Right ventricle myocardium superior (tissue), 1 donor: ENCODE data around the gene KLHL33. TPM values are rescaled to one million over a fixed set of nuclear protein-coding genes. Genes with fewer than 3 reads are reported as not detected.
"Not testable (repeated sequence)": the region's sequence is repeated elsewhere in the genome, so short reads cannot be mapped to it uniquely, and the experiment has no call there.

Source experiments
- ATAC-seq: fragments of 200-7000 bp; cut with Tn5 transposase; one replicate; pipeline ENCODE4 v1.9.1; 2020; ENCODE audit warnings: mild to moderate bottlenecking; ENCODE audit not compliant: poor library complexity
- DNase-seq: peaks from one replicate; pipeline ENCODE4 v3.0.0-alpha.2; 2020
- intact Hi-C: fragments of 100-400 bp; cut with DNase I; formaldehyde crosslinking; loops from one replicate; pipeline ENCODE4 v1.11.2; 2022
- total RNA-seq: library from RNA; stranded (reverse); fragmentation: NEBNext Ultra II Directional; extraction: Animal tissue kit (Norgen Biotek cat#: 25700); gene quantifications from one replicate; pipeline ENCODE4 v1.2.1, GENCODE V29; 2021
- donor health status: DM: no; HTN: yes; CAD: no; lungs with severe emphysema.

KLHL33 gene
- total RNA-seq, 1 donor from 2014 or later = 0.70 TPM

DNA sequence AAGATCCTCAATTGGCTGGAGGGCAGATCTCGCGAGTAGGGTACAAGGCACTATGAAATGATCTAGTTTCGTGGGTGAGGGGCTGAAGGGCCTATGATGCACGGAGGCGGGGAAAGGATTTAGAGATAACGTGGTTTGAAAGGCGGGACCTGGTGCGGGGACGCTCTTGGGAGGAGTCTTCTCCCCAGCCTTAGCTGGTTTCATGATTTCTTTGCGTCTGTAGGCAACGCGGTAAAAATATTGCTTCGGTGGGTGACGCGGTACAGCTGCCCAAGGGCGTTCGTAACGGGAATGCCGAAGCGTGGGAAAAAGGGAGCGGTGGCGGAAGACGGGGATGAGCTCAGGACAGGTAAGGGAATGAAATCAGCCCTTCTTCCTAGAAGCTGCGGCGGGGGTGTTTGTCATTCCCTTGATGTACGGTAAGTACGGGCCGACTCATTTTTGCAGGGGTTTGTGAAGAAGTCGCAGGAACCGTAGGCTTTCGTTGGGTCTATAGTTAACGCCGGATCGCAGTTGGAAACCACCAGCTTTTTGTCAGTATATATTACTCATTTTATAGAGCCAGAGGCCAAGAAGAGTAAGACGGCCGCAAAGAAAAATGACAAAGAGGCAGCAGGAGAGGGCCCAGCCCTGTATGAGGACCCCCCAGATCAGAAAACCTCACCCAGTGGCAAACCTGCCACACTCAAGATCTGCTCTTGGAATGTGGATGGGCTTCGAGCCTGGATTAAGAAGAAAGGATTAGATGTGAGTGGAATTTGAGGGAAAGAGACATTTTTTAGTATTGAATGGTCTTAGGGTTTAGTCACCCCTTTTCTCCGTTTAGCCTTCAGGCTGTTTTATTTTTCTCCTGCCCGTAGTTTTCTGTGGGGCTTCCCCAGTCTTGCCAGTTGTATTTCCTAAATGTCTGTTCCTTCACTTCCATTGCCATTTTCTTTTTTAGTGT lies 19.7 kb upstream of the KLHL33 start:
- DNase-seq (peak; percentile 58), ATAC-seq (peak; percentile 55)
- intact Hi-C loops = loop anchor here (5.0 to 10.0 kb wide), 2 partner anchors 38 to 111 kb away; partner anchors contain the start of gene PARP2

- ATAC-seq = peak; percentile 96
- intact Hi-C loops = loop anchor here (5.0 to 10.0 kb wide), 2 partner anchors 37 to 110 kb away; partner anchors contain the start of gene PARP2
- peak; percentile 99 for DNase-seq
Observed at GRCh38 chr14:20454516-20455354, 18.8 kb upstream of the KLHL33 start, which contains the start of the genes APEX1 and OSGEP. TSS of gene APEX1 (plus strand) at chr14:20455226. CDS start at chr14:20455646, 420 bp downstream. TSS of gene OSGEP (minus strand) at chr14:20454812. CDS start at chr14:20454683, 129 bp downstream.

GRCh38 chr14:20452831-20453230 lies 16.9 kb upstream of the KLHL33 start:
- DNase-seq, ATAC-seq: not testable (repeated sequence)
- intact Hi-C loops = loop anchor here (10.0 kb wide), 1 partner anchor 108 kb away; the partner anchor contains the start of gene PARP2

DNA sequence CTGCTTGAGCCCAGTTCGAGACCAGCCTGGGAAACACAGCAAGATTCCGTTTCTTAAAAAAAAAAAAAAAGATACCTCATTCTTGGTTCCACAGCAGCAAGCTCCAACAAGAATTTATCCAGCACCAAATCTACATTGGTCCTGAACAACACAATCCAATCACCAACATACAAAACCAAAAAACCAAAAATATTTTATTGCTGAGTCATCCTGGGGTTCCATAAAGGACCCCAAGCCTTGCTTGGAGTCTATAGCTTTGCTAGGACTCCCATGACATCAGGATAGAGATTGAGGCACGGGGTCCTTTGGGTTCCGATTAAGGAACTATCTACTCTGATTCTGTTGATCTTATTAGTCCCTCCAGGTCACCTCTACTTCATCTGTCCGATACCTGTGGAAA lies 10.9 kb upstream of the KLHL33 start:
- ATAC-seq = no peak
- intact Hi-C loops = no loop called here

DNA sequence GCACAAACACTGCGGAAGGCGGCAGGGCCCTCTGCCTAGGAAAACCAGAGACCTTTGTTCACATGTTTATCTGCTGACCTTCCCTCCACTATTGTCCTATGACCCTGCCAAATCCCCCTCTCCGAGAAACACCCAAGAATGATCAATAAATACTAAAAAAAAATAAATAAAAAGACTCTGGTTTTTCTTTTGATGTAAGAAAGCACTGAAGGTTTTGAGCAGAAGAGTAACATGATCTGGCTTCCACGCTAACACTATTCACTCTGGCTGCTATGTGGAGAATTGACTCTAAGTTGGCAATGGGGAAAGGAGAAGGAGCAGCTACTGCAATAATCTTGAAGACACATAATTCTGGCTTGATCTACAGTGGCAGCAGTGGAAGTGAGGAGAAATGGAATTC lies 7.7 kb upstream of the KLHL33 start:
- ATAC-seq, intact Hi-C loops, DNase-seq: not testable (repeated sequence)

More for the DNA sequence above, 10.9 kb upstream of the KLHL33 start:
- no peak for DNase-seq

DNA sequence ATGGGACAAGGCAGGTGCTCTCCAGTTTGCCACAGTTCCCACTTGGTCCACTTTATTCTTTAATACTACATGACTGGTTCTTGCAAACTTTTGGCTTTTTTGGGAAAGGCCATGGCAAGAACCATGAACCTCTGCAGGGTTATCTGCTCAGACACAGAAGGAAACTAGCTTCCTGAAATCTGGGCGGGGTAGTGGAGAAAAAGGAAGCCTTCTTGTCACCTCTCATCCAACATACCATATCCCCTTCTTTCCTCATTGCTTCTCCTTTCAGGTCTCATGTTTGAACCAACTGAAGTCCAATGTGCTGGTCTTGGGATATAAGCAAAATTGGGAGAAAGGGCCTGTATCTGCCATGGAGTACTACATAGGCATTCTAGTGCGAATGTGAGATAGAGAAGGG lies 5.5 kb upstream of the KLHL33 start:
- ATAC-seq (no peak), DNase-seq (no peak)
- intact Hi-C loops = no loop called here

GRCh38 chr14:20440882-20441281 lies 4.9 kb upstream of the KLHL33 start:
- DNase-seq (no peak), ATAC-seq (no peak)
- intact Hi-C loops = no loop called here

GRCh38 chr14:20440465-20440864 lies 4.5 kb upstream of the KLHL33 start:
- intact Hi-C loops = no loop called here
- DNase-seq = no peak
- ATAC-seq = no peak

GRCh38 chr14:20438664-20439063 lies 2.7 kb upstream of the KLHL33 start:
- DNase-seq = no peak
- intact Hi-C loops = no loop called here

GRCh38 chr14:20436363-20436755 lies 393 bp upstream of the KLHL33 start:
- intact Hi-C loops = no loop called here
- no peak for DNase-seq
- no peak for ATAC-seq

More at GRCh38 chr14:20438664-20439063, 2.7 kb upstream of the KLHL33 start:
- no peak for ATAC-seq

DNA sequence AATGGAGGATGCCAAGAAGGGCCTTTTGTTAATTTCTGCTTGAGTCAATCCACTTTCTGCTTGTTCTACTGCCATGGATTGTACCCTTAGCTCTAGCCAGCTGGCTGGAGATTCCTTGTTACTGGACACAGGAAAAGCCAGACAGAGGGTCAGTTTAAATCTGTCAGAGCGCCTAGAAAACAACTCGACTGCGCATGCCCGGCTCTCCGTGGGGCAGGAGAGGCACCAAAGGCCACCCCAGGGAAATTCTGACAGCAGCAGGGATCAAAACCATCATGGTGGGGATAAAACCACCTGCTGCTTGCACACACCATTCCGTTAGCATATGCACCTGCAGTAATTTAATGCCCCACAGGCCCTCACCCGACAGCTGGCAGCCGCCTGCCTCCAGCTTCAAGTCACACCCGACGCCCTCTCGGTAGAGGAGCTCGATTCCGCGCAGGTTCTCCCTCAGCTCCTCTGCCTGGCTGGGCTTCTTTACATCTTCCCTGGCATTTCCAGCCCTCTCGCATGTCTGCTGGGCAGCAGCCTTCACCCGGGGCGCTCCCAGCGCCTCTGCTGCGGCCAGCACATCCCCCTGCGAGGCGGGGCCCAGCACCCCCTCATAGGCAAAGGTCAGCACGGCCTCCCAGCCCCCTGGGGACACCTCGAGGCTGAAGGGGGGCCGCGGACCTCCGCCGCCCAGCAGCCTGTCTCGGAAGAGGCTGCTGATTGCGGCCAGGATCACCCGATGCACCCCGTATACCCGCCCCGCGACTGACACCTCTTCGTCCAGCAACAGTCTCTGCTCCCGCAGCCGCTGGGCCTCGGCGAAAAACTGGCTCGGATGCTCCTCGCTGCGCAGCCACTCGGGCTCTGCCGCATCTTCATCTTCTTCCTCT lies 1.0 kb downstream of the KLHL33 start:
- ATAC-seq (peak; percentile 84), DNase-seq (peak; percentile 84)
- intact Hi-C loops = no loop called here

GRCh38 chr14:20429801-20430669 lies 5.9 kb downstream of the KLHL33 start:
- intact Hi-C loops = no loop called here
- DNase-seq (peak; percentile 61), ATAC-seq (peak; percentile 48)

GRCh38 chr14:20428802-20429201 lies 7.2 kb downstream of the KLHL33 start:
- no peak for ATAC-seq
- DNase-seq = no peak
- intact Hi-C loops = no loop called here

- intact Hi-C loops = no loop called here
- ATAC-seq (no peak), DNase-seq (no peak)
Observed at GRCh38 chr14:20428010-20428365, 8.0 kb downstream of the KLHL33 start.

DNA sequence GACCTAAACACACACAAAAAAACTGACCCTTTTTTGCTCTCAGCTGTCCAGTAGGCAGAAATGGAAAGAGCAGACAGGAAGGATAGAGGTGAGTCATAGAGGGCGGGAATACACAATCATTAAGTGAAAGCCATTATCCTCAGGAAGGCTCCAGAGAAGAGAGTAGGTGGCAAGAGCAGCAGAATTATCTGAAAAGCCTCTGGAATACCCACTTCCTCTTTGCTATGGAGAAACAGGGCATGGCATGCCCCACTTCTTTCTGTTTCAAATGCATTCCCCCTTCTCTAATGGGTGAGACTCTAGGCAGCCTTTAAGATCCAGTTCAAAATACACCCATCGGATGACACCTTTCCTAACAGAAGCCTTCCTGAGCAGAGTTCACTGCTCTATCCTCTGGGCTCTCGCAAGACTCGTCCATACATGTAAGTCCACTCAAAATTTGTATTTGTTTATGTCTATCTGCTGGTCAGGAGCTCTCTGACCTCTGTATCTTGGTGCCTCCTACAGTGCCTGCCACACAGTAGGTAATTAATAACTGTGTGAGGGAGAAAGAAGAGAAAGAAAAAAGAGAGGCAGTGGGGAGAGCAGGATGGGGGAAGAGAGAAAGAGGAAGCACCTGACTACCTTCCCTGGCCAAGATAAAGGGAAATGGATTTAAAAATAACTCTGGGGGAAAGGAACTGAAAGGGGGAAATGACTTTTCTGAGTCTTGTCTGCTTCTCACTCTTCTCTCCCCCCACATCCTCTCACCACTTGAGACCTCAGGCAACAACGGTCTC lies 8.5 kb downstream of the KLHL33 start:
- ATAC-seq = peak; percentile 52
- DNase-seq = no peak
- intact Hi-C loops = no loop called here

GRCh38 chr14:20424851-20425250 lies 11.1 kb downstream of the KLHL33 start:
- intact Hi-C loops = no loop called here
- ATAC-seq = no peak
- no peak for DNase-seq

DNA sequence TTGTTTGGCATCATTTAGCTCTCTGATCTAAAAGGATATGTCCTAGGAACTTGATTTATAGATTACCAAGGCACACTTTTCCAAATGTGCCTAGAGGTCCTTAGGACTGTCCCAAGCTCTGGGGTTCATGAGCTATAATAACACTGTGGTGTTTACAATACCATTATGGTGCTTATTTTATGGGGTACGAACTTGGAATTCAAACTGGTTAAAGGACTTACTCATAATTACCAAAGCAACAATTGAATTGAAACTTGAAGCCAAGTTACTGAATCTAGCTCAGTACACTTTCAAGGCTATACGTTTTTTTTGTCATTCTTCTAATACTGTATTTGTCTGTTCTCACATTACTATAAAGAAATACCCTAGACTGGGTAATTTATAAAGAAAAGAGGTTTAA lies 13.1 kb downstream of the KLHL33 start:
- ATAC-seq = no peak
- no peak for DNase-seq
- intact Hi-C loops = no loop called here
